EH (cell line): ENCODE measurements around the gene CHST8.
"Not testable (repeated sequence)": the region's sequence is repeated elsewhere in the genome, so short reads cannot be mapped to it uniquely, and the experiment has no call there.

Experiments
- DNase-seq: peaks from one replicate; pipeline ENCODE4 v3.0.0-alpha.2; 2015; ENCODE audit warnings: low read depth

The CHST8 gene, protein sequence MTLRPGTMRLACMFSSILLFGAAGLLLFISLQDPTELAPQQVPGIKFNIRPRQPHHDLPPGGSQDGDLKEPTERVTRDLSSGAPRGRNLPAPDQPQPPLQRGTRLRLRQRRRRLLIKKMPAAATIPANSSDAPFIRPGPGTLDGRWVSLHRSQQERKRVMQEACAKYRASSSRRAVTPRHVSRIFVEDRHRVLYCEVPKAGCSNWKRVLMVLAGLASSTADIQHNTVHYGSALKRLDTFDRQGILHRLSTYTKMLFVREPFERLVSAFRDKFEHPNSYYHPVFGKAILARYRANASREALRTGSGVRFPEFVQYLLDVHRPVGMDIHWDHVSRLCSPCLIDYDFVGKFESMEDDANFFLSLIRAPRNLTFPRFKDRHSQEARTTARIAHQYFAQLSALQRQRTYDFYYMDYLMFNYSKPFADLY

GRCh38 chr19:33621811-33622504 is at the start of gene CHST8:
Gene CHST8, plus strand, starts transcription at chr19:33621953. Its CDS starts 67,309 bp downstream, at chr19:33689262.
- peak; percentile 54 for DNase-seq

GRCh38 chr19:33572929-33573328 is 48.8 kb upstream of the CHST8 start:
- DNase-seq, result no peak

DNA sequence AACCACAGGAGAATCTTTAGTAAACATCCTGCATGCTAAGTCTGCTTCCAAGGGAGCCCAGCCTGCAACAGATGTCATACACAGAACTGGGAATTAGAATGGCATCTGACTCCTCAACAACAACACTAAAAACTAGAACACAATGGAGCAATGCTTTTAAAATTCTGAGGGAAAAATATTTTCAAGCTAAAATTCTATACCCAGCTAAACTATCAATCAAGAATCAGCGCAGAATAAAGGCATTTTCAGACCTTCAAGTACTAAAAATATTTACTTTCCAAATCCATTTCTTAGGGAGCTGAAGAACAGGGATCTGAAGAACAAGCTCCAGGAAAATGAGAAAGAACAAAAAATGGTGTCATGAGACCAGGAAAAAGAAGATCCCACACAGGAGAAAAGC is 46.9 kb upstream of the CHST8 start:
- no peak for DNase-seq

DNA sequence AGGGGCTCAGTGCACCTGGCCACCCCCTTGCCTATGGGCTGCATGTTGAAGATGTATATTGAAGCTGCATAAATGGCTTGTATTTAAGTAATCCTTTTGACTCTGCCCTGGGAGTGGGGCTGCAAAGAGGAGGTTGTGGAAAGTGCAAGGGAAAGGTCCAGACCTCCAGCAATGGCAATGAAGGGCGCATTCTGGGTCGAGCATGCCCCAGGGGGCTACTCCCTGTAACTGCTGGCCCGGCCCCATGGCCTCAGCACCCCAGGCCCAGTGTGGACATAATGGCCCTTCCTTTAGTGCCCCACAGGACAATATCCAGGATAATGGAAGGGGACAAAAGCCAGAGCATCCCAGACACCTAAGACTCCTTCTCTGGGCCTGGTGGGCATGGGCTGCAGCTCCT is 43.1 kb upstream of the CHST8 start:
- no peak for DNase-seq

GRCh38 chr19:33580026-33580644 is 41.6 kb upstream of the CHST8 start:
- no peak for DNase-seq

DNA sequence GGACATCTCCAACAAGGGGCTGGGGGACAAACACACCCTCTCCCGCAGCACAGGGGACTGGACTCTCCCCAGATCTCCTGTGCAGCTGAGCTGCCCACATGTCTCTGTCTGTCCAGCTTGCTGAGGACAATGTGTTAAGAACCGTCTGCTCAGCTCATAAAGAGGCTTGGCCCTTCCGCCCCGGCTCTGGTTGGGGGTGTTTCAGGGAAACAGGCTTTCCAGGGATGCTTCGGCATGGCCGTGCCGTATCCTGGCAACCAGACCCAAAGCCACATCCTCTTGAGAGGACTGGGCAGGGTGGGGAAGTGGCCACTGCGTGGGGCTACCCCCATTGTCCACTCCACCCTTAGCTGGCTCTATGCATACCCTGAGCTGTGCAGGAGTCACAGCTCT is 41.1 kb upstream of the CHST8 start:
- DNase-seq, result peak; percentile 9

DNA sequence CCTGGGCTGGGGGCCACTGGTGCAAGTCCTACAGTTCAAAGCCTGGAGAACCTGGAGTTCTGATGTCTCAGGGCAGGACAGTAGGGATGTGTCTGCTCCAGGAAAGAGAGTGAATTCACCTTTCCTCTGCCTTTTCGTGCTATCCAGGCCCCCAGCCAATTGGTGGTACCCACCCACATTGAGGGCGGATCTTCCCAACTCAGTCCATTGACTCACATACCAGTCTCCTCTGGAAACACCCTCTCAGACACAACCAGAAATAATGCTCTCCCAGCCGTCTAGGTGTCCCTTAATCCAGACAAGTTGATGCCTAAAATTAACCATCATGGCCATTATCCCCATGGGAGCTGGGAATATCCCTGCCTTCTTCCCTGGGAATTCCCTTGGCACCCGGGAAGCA is 38.8 kb upstream of the CHST8 start:
- no peak for DNase-seq

DNA sequence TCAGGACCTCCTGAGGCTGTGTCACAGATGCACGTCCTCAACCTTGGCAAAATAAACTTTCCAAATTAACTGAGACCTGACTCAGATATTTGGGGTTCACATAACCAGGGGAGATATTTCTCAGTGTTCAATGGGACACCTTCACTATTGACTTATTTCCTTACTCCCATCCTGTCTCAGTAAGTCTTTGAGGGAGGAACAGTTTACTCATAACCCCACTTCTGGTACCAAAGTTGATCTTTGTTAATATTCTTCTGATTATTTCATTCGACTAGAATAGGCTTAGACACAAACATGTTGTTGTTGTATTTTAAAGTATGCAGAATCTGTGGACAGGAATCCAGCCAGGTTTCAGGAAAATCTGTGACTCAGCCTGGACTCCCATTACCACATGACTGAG is 34.6 kb upstream of the CHST8 start:
- DNase-seq, result no peak

DNA sequence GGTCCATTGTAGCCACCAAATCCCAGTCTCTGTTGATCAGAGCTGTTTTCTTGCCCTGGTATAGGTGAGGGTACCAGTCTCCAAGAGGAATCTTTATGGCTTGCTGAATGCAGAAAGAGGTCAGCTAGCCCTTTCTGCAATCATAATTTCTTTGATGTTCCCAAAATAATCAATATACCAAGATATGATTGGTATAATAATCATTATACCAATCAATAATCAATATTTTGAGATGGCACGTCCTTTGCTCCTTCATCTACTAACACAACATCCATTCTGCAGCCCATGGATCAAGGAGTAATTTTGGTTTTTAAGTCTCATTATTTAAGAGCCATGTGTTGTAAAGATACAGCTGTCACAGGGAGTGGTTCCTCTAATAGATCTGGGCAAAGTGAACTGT is 31.5 kb upstream of the CHST8 start:
- DNase-seq, result no peak

GRCh38 chr19:33595783-33596182 is 26.0 kb upstream of the CHST8 start:
- DNase-seq, result no peak

DNA sequence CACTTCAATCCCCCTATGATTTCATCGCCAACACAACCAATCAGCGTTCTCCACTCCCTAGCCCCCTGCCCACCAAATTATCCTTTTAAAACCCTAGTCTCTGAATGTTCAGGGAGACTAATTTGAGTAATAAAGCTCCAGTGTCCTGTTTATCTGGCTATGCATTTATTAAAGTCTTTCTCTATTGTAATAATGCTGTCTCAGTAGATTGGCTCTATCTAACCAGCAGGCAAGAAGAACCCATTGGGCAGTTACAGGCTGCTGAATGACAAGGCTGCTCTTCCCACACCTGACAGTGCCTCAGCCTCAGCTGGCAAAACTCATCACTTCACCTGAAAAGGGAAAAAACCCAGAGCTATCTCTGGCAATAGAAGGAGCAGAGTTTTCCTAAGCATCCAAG is 20.2 kb upstream of the CHST8 start:
- no peak for DNase-seq

DNA sequence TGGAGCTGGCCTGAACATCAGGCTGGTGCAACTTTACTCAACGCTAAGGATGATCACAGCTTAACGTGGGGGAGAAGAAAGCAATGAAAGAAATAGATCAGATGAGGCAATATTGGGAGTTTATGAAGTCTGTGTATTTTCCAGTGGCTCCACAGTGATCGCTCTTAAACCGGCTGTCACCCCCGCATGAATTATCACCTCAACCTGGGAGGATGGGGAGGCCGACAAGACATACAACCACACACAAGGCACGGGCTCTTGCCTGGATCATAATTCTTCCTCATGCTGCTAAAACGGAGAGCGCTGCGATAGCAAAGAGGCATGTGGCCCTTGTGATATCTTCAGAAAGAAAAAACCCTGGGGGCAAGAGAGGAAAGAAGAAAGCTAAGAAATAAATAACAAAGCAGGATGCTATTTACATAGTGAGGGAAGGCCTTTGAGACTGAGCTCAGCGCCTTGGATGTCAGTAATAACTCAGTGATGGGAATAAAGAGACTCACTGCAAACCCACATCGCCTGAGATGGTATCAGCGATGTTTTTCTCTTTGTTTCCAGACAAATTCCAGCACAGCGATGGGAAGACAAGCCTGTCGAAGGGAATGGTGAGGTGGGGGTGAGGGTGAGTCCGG is 19.1 kb upstream of the CHST8 start:
- no peak for DNase-seq

DNA sequence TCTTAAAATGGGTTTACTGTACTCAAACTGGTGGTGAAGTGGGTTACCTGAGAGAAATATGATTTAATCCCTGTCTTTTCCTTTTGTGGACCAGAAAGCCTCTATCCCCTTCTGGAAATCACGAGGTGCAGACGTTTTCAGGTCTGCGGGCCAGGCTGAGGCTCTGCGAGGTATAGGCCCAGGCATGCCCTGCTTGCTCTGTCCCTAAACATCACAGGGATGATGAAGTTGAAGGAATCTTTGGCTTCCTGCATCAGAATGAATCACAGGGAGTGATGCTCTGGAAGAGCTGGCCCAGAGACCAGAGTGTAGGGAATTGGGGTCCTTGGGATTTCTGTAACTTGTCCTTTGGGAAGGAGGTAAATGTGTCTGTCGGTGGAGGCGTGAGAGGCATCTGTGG is 18.4 kb upstream of the CHST8 start:
- DNase-seq, result no peak

GRCh38 chr19:33604651-33605050 is 17.1 kb upstream of the CHST8 start:
- DNase-seq, result no peak

- DNase-seq, result not testable (repeated sequence)
These were observed 15.9 kb upstream of the CHST8 start for GRCh38 chr19:33605803-33606295.

- no peak for DNase-seq
These were observed 15.2 kb upstream of the CHST8 start for GRCh38 chr19:33606556-33606955.

GRCh38 chr19:33609353-33609752 is 12.4 kb upstream of the CHST8 start:
- no peak for DNase-seq

DNA sequence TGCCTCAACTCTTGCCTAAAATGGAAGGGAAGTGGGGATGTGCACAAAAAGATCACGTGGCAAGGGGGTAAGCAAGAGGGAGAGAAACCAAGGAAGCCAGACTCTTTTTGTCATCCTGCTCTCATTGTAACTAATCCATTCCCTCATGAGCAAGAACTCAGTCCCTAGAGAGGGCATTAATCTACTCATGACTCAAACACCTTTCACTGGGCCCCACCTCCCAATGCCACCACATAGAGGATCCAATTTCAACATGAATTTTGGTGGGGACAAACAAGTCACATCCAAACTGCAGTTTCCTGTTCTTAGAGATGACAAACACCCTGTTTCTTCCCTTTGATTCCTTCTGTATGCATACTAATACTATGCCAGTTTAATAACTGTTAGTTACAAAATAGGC is 11.2 kb upstream of the CHST8 start:
- DNase-seq, result no peak

DNA sequence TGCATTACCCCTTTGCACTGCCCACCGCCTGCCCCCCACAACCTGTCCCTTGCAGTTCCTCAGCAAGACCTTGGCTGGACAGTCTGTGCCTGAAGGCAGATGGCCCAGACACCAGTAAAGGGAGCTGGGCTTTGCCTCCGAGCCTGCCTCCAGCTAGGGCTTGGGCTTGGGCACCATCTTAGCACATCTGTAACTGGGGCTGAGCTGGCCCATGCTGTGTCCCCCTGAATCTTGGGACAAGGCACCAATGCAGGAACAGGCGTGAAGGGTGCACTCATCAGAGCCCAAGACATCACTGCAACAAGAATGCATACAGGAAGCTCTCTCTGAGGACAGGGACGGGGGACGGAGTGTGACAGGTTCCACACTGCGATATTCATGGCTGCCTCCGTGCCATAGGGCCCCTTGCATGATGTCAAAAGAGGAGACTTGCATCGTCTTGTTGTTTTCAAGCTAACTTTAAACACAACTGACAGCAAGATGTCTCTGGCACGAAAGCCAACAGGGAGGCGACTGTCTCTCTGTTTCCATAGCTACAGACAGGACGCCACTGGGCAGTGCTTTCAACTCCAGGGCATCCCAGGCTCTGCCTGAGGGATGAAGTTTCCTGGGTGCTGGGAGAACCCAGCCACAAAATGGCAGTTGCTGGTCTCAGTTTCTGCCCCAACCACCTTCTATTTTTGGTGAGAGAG is 8.7 kb upstream of the CHST8 start:
- DNase-seq, result no peak

DNA sequence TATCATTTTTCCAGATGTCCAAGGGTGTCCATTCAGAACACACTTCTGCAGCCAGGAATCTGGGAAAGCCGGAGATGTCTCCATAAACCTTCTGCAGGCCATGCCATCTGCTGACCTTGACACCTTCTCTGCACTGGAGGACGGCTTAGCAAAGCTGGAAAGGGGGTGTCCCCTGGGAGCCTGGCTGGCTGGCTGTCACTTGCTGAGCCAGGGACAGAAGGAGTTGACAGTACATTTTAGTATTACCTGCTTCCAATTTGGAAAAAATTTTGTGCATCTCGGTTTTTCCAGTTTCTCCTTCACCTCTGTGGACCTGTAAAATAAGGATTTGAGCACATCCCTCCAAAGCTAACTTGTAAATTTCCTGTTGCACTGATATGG is 8.1 kb upstream of the CHST8 start:
- DNase-seq, result no peak

DNA sequence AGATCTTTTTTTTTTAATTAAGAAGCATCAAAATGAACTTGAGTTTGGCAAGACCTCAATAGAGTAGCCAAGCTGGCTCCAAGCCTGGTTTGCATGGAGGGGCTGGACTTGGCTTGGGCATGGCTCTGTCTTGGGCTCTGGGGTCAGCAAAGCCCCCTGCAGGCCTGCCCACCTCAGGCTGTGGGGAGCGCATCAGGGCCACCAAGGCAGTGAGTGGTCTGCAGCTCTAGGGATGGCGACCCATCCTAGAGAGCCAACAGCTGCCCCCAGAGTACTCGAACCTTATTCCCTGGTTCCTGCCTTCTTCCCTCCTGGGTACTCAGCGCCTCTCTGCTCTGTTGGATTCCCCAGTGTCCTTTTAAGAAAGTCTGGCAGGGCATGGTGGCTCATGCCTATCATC is 5.4 kb upstream of the CHST8 start:
- DNase-seq, result no peak

DNA sequence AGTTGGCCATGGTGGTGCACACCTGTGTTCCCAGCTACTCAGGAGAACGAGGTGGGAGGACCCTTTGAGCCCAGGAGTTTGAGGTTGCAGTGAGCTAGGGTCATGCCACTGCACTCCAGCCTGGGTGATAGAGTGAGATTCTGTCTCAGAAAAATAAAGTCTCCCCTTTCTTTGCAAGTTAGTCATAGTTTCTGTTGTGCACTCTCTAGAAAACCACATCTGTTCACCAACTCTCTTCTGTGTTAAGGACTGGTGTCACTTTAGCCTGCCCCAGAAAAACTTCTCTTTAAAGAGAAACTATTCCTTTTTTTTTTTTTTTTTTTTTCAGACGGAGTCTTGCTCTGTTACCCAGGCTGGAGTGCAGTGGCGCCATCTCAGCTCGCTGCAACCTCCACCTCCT is 4.9 kb upstream of the CHST8 start:
- DNase-seq, result no peak
